ENCODE measurements around the gene ORC2.
"Not testable (repeated sequence)": the region's sequence is repeated elsewhere in the genome, so short reads cannot be mapped to it uniquely, and the experiment has no call there.

Gene ORC2

DNA sequence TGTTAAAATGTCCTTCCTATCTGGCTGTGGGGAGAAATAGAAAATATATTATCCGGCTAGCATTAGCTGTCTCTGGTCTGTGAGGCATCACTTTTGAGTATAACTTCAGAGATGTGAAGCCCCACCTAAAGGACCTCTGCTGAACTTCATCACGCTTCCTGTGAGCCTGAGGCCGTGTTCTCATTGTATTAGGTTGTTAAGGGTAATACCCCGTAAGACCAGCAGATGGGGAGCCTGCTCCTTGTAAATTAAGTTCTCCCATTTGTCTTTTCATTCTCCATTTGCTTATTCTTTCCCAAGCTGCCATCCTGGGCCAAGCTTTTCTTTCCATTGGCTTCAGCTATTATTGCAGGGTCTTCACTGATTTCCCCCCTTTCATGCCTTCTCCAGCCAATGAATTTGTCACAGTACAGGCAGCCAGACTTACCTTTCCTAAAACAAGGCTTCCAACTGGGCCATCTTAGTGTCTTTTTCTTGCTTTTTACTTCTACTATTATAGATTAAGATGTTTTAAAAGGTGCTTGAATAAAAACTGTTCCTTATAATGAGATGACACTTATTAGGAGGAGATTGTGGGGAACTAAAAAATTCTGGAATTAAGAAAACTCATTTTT, 61.9 kb downstream of the ORC2 start:
- peak; percentile 74 for TF ChIP-seq CTCF (IDR thresholded peaks at IDR 0.05; ENCODE audit: borderline replicate concordance, insufficient read depth, low read depth, low read length)
- H3K4me3 ChIP-seq (ENCODE audit: low read depth, low read length), result no peak overlapping the region

DNA sequence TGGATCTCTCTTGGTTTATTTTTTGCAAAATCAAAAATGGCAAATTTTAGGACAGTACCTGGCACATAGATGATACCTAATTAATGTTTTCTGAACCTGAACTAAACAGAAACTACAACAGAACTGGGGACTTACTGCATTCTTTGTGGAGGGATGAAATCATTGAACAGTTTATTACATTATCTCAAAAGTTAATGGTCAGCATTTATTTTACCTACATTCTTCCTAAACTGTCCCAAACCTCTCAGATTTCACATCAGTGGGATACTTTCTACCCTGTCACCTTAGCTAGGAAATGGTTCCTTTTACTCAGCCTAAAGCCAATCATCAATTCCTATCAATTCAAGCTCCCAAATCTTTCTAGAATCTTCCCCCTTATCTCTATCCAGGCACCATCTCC, 64.0 kb downstream of the ORC2 start:
- no peak overlapping the region for H3K4me3 ChIP-seq (ENCODE audit: low read depth, low read length)
- TF ChIP-seq CTCF (IDR thresholded peaks at IDR 0.05; ENCODE audit: borderline replicate concordance, insufficient read depth, low read depth, low read length), result no peak

GRCh38 chr2:200888704-200889625, 74.5 kb downstream of the ORC2 start, which contains the start of the genes NIF3L1 and PPIL3:
NIF3L1 (plus strand) TSS chr2:200889371; CDS start chr2:200891944, 2,573 bp downstream.
PPIL3 (minus strand) TSS chr2:200889077; CDS start chr2:200887615, 1,462 bp downstream.
- peak within 1 kb of the TSS; percentile 58 for H3K4me3 ChIP-seq (ENCODE audit: low read depth, low read length)
- no peak for TF ChIP-seq CTCF (IDR thresholded peaks at IDR 0.05; ENCODE audit: borderline replicate concordance, insufficient read depth, low read depth, low read length)

DNA sequence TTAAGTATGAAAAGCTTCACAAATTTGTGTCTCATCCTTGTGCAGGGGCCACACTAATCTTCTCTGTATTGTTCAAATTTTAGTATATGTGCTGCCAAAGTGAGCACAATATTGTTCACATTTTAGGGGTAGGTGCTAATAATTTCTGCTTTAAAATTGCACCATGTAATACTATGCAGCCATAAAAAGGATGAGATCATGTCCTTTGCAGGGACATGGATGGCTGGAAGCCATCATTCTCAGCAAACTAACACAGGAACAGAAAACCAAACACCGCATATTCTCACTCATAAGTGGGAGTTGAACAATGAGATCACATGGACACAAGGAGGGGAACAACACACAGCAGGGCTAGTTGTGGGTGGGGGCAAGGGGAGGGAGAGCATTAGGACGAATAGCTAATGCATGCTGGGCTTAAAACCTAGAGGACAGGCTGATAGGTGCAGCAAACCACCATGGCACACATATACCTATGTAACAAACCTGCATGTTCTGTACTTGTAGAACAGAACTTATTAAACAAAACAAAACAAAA, 81.7 kb downstream of the ORC2 start:
- not testable (repeated sequence) for H3K4me3 ChIP-seq (ENCODE audit: low read depth, low read length)

GRCh38 chr2:200878289-200878880, 85.1 kb downstream of the ORC2 start:
- no peak for TF ChIP-seq CTCF (IDR thresholded peaks at IDR 0.05; ENCODE audit: borderline replicate concordance, insufficient read depth, low read depth, low read length)

DNA sequence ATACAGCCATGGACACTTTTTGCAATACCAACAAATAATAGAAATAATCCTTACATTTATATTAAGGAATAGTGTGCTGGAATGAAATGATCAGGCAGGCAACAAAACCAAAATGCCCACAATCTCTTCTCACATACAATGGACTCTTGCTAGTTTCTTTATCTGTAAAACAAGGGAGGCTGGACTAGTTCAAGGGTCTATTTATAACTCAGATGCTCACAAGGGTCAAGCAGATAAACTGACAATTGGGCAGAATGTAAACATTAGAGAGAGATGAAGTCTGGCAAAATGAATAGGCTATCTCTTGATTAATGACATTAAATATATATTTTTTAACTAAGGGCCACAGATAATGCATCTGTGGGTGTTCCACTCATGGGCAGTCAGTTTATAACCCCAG, 86.0 kb downstream of the ORC2 start:
- TF ChIP-seq CTCF (IDR thresholded peaks at IDR 0.05; ENCODE audit: borderline replicate concordance, insufficient read depth, low read depth, low read length), result no peak
- H3K4me3 ChIP-seq (ENCODE audit: low read depth, low read length), result no peak overlapping the region

More at GRCh38 chr2:200878289-200878880, 85.1 kb downstream of the ORC2 start:
- H3K4me3 ChIP-seq (ENCODE audit: low read depth, low read length), result no peak overlapping the region

- no peak overlapping the region for H3K4me3 ChIP-seq (ENCODE audit: low read depth, low read length)
- TF ChIP-seq CTCF (IDR thresholded peaks at IDR 0.05; ENCODE audit: borderline replicate concordance, insufficient read depth, low read depth, low read length), result no peak
Measured at GRCh38 chr2:200873560-200873959, 89.9 kb downstream of the ORC2 start.

Measured in GM12875 (cell line).